ENCODE data around the gene DGCR2. TPM values are rescaled to one million over a fixed set of nuclear protein-coding genes. Genes with fewer than 3 reads are reported as not detected.
"Not testable (repeated sequence)": the region's sequence is repeated elsewhere in the genome, so short reads cannot be mapped to it uniquely, and the experiment has no call there.

The DGCR2 gene
- total and polyA plus RNA-seq, 5 experiments from 2014 or later = 29.5 to 66.6 (median 61.8) TPM

- Mint-ChIP-seq H3K27ac (peak overlapping the region in 1 of 10 donors; percentile 29), H3K27me3 (peaks cover 4 to 19% (median 9%) of the 10 kb centered on the region in 5 donors), H3K4me1 (peaks cover 4 to 16% (median 11%) of the 10 kb centered on the region in 4 donors)
- DNase-seq, H3K9me3 Mint-ChIP-seq, ATAC-seq, H3K4me3 Mint-ChIP-seq, H3K36me3 Mint-ChIP-seq, POLR2A ChIA-PET: not testable (repeated sequence)
Observed at GRCh38 chr22:19032156-19032785, 89.9 kb downstream of the DGCR2 start.

- DNase-seq, H3K27ac Mint-ChIP-seq, H3K9me3 Mint-ChIP-seq, H3K36me3 Mint-ChIP-seq, POLR2A ChIA-PET, ATAC-seq: not testable (repeated sequence)
- H3K4me3 Mint-ChIP-seq = peak overlapping the region in 1 of 10 donors; percentile 29
- peaks cover 5 to 20% (median 14%) of the 10 kb centered on the region in 4 donors for H3K4me1 Mint-ChIP-seq
- peaks cover 9 to 27% (median 14%) of the 10 kb centered on the region in 5 donors for H3K27me3 Mint-ChIP-seq
Observed at GRCh38 chr22:19030889-19031252, 91.3 kb downstream of the DGCR2 start.

GRCh38 chr22:19030226-19030888 lies 91.9 kb downstream of the DGCR2 start:
- H3K27ac Mint-ChIP-seq, ATAC-seq, DNase-seq, H3K9me3 Mint-ChIP-seq, H3K36me3 Mint-ChIP-seq: not testable (repeated sequence)
- Mint-ChIP-seq H3K4me3 (peak overlapping the region in 1 of 10 donors; percentile 26), H3K27me3 (peaks cover 9 to 27% (median 14%) of the 10 kb centered on the region in 5 donors), H3K4me1 (peaks cover 5 to 17% (median 14%) of the 10 kb centered on the region in 4 donors)
- POLR2A ChIA-PET = interaction anchor here (0.6 kb wide), 1 partner anchor 48 kb away, joined by 4 read pairs; no protein-coding TSS in a partner anchor

GRCh38 chr22:19029113-19030103 lies 92.8 kb downstream of the DGCR2 start:
- H3K27ac Mint-ChIP-seq, H3K36me3 Mint-ChIP-seq, ATAC-seq, DNase-seq, H3K9me3 Mint-ChIP-seq: not testable (repeated sequence)
- peaks cover 5 to 14% (median 12%) of the 10 kb centered on the region in 4 donors for H3K4me1 Mint-ChIP-seq
- peak overlapping the region in 5 of 10 donors; percentile 18 to 75 (median 39) for H3K4me3 Mint-ChIP-seq
- POLR2A ChIA-PET = interaction anchor here (0.6 kb wide), 1 partner anchor 47 kb away, joined by 4 read pairs; no protein-coding TSS in a partner anchor
- H3K27me3 Mint-ChIP-seq = peaks cover 9 to 33% (median 14%) of the 10 kb centered on the region in 5 donors

- H3K9me3 Mint-ChIP-seq, DNase-seq, ATAC-seq, POLR2A ChIA-PET, H3K27ac Mint-ChIP-seq, H3K36me3 Mint-ChIP-seq, H3K4me3 Mint-ChIP-seq: not testable (repeated sequence)
- peaks cover 5 to 11% (median 9%) of the 10 kb centered on the region in 4 donors for H3K4me1 Mint-ChIP-seq
- H3K27me3 Mint-ChIP-seq = peaks cover 9 to 47% (median 17%) of the 10 kb centered on the region in 5 donors
Observed at GRCh38 chr22:19028060-19028455, 94.2 kb downstream of the DGCR2 start.

GRCh38 chr22:19027371-19028059 lies 94.7 kb downstream of the DGCR2 start:
- H3K4me3 Mint-ChIP-seq = not testable (repeated sequence)
- peak overlapping the region in 1 of 10 donors; percentile 34 for H3K27ac Mint-ChIP-seq
- peaks cover 5 to 11% (median 8%) of the 10 kb centered on the region in 4 donors for H3K4me1 Mint-ChIP-seq

GRCh38 chr22:19026080-19026479 lies 96.1 kb downstream of the DGCR2 start:
- ATAC-seq, H3K4me3 Mint-ChIP-seq, H3K27ac Mint-ChIP-seq, H3K9me3 Mint-ChIP-seq, DNase-seq, POLR2A ChIA-PET, H3K36me3 Mint-ChIP-seq: not testable (repeated sequence)
- Mint-ChIP-seq H3K4me1 (peaks cover 5 to 11% (median 8%) of the 10 kb centered on the region in 4 donors), H3K27me3 (peaks cover 13 to 60% (median 22%) of the 10 kb centered on the region in 5 donors)

More at GRCh38 chr22:19027371-19028059, 94.7 kb downstream of the DGCR2 start:
- H3K36me3 Mint-ChIP-seq, ATAC-seq, H3K9me3 Mint-ChIP-seq, POLR2A ChIA-PET, DNase-seq: not testable (repeated sequence)
- peaks cover 13 to 52% (median 21%) of the 10 kb centered on the region in 5 donors for H3K27me3 Mint-ChIP-seq

- H3K4me3 Mint-ChIP-seq, H3K9me3 Mint-ChIP-seq, POLR2A ChIA-PET, DNase-seq, H3K36me3 Mint-ChIP-seq, ATAC-seq: not testable (repeated sequence)
- peaks cover 5 to 11% (median 8%) of the 10 kb centered on the region in 4 donors for H3K4me1 Mint-ChIP-seq
- peaks cover 16 to 70% (median 22%) of the 10 kb centered on the region in 5 donors for H3K27me3 Mint-ChIP-seq
- peak overlapping the region in 1 of 10 donors; percentile 29 for H3K27ac Mint-ChIP-seq
Observed at GRCh38 chr22:19024956-19025489, 97.2 kb downstream of the DGCR2 start.

GRCh38 chr22:19023931-19024330 lies 98.3 kb downstream of the DGCR2 start:
- H3K27ac Mint-ChIP-seq, H3K36me3 Mint-ChIP-seq, ATAC-seq, H3K9me3 Mint-ChIP-seq, DNase-seq, POLR2A ChIA-PET, H3K4me3 Mint-ChIP-seq: not testable (repeated sequence)
- H3K4me1 Mint-ChIP-seq = peaks cover 5 to 13% (median 8%) of the 10 kb centered on the region in 4 donors
- H3K27me3 Mint-ChIP-seq = peaks cover 21 to 79% (median 25%) of the 10 kb centered on the region in 5 donors

GRCh38 chr22:19022755-19023154 lies 99.5 kb downstream of the DGCR2 start:
- Mint-ChIP-seq H3K36me3 (peaks cover 0 to 2% (median 0%) of the 10 kb centered on the region in 3 donors), H3K27me3 (peaks cover 20 to 76% (median 27%) of the 10 kb centered on the region in 5 donors), H3K4me3 (no peak overlapping the region), H3K9me3 (peaks cover 0 to 4% (median 0%) of the 10 kb centered on the region in 9 donors), H3K4me1 (peaks cover 2 to 9% (median 6%) of the 10 kb centered on the region in 4 donors), H3K27ac (peak overlapping the region in 2 of 10 donors; percentile 35 to 57)
- POLR2A ChIA-PET = no interaction called here
- DNase-seq (peak in 2 of 10 donors; percentile 30 to 34), ATAC-seq (peak in 1 of 2 donors; percentile 93)

GRCh38 chr22:19019679-19020032 lies 102.6 kb downstream of the DGCR2 start:
- ATAC-seq = no peak
- DNase-seq = no peak
- Mint-ChIP-seq H3K27me3 (peaks cover 24 to 81% (median 33%) of the 10 kb centered on the region in 5 donors), H3K36me3 (no peaks in the 10 kb centered on the region), H3K4me3 (no peak overlapping the region), H3K9me3 (peaks cover 0 to 2% (median 0%) of the 10 kb centered on the region in 9 donors), H3K27ac (no peak overlapping the region), H3K4me1 (peaks cover 0 to 5% (median 2%) of the 10 kb centered on the region in 4 donors)
- POLR2A ChIA-PET = no interaction called here
